Right lung (tissue), 5 donors: ENCODE results near the gene SNF8. TPM values are rescaled to one million over a fixed set of nuclear protein-coding genes. Genes with fewer than 3 reads are reported as not detected.

ENCODE experiments used
- DNase-seq, 2 donors: peaks; one replicate each; pipeline ENCODE4 v3.0.0-alpha.2; 2013
- polyA plus RNA-seq, 5 donors: library from polyadenylated mRNA; unstranded; fragments of 120-200 nt; gene quantifications; one replicate each; pipeline versions ENCODE4 v1.2.1 to v1.2.3, GENCODE V29; 2013; ENCODE audit warnings: inconsistent platforms in 1 of 5, low replicate concordance in 1 of 5; ENCODE audit not compliant: insufficient read length in 5 of 5, insufficient read depth in 1 of 5

The SNF8 gene
- polyA plus RNA-seq, 5 donors, result 74.0 to 94.0 (median 79.7) TPM

DNA sequence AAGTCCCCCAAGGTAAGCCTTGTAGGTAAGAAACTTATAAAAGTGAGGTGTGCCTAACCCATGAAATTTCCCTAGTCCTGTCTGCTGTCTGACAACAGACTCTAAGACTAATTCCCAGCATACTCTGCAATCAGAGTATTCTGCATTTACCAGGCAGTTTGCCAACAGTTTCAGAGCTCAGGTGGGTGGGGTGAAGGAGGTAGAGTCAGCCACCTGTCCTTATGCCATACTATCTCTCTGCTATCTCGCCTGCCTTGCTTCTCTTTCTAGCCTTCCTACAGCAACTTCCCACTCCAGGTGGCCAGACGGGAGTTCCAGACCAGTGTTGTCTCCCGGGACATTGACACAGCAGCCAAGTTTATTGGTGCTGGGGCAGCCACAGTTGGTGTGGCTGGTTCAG, 49.8 kb downstream of the SNF8 start:
- no peak for DNase-seq

DNA sequence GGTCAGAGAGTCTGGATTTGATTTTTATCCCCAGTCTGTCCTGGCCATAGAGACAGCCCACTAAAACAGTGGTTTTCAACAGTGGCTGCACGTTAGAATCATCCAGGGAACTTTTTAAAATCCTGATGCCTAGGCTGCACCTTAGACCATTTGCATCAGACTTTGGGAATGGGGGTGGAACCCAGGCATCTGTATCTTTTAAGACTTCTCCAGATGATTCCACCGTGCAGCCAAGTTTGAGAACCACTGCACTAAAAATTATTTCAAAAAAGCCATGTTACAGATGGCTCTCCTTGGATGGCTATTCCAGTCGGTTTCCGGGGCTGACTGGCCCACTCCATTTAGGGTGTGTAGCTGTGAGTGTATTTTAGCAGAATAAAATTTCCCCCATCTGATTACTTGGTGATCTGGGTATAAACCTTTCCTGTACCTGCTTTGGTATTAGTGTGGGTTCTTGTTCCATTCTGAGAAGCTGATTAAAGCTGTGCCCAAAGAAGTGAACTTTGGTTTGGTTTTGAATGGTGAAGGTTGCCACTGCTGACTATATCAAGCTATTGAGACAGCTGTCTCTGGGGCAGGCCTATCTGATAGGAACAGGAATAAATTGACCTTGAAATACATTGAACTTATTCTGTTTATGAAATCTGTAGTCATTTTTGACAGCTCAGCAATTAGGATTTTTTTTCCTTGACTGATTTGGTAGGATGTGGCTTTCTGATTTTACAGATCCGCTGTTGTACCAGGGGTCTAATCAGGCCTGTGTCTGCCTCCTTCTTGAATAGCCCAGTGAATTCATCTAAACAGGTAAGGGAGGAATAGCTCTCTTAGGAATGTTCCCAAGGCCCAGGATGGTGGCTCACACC, 50.8 kb downstream of the SNF8 start:
- DNase-seq, result no peak

DNA sequence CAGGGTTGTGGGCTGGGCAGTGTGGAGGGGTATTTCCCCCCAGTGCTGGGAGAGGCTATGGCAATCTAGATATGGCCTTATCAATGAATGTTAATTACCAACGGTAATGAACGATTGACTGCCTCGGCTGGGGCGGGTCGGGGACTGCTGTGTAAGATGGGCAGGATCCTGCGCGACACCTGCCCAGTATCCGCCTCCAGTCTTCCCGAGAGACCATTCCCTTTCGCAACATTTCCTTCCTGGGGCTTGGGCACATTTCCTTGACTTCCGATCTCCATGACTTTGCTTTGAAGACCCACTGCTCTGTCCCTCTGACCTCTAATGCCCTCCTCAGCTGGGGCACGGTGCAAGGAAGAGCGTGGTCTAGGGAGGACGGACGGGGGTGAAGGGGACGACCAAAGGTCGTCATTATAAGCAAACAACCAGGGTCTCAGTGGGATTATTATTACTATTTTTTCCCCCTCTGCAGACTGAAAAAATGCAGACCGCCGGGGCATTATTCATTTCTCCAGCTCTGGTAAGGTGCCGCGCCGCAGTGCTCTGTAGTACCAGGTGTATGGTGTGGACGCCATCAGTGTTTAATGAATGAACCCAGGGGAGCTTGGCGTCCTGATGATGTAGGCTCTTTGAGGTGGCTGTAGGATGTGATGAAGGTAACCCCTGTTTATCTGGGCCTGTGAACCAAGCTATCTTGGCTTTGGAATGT, 51.5 kb downstream of the SNF8 start:
- no peak for DNase-seq

DNA sequence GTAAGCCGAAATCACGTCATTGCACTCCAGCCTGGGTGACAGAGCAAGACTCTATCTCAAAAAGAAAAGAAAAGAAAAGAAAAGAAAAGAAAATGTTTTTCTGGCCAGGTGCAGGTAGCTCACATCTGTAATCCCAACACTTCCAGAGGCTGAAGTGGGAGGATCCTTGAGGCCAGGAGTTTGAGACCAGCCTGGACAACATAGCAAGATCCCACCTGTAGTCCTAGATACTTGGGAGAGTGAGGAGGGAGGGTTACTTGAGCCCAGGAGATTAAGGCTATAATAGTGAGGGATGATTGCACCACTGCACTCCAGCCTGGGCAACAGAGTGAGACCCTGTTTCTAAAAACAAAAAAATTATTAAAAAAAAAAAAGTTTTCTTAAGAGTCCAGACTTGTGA, 54.6 kb downstream of the SNF8 start:
- DNase-seq, result no peak

DNA sequence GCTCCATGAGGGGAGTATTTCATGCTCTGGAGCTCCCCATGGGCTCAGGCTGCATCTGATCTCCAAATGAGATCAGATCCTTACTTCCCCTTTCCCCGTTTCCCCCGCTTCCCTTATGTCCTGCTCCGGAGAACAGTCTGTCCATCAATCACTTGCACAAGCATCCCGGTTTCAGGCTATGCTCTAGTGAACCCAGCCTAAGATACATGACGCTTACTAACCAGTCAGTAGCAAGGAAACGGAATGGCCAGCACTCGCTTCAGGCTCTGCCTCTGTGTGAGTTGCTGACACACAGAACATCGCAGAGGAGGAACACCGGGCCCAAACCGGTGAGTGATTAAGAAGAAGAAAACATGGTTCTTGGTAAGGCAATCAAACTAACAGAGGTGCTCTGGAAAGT, 61.5 kb downstream of the SNF8 start:
- DNase-seq, result no peak

DNA sequence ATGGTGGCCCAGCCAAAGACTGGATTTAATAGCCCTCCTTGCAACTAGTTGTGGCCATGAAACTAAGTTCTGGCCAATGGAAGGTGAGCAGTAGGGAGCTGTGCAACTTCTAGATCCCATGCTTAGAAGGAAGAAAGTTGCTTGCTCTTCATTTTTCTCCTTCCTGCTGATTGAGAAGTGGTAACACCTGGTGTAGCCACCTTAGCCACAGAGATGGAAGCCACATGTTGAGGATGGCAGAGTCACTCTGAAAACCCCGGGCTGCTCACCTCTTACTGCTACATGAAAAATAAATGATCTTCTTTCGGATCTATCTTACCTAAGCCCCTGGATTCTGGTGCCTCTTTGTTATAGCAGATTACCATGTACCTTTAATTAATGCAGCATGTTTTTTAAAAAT, 62.4 kb downstream of the SNF8 start:
- no peak for DNase-seq

Other genes starting within 250 kb of the SNF8 start
- not detected for gene PRAC1, start 222.3 kb downstream of the SNF8 start, polyA plus RNA-seq
- not detected for gene PRAC2, start 221.7 kb downstream of the SNF8 start, polyA plus RNA-seq
- under 1 TPM in 1 of 5 donors, not detected in 4; 0.10 TPM for gene HOXB13, start 216.1 kb downstream of the SNF8 start, polyA plus RNA-seq
- gene TTLL6, start 127.6 kb downstream of the SNF8 start, polyA plus RNA-seq, result 1 to 10 TPM in 4 of 5 donors, under 1 TPM in 1; 0.84 to 1.9 (median 1.6) TPM
- gene CALCOCO2, start 113.8 kb downstream of the SNF8 start, polyA plus RNA-seq, result 100 to 1,000 TPM in 4 of 5 donors, 10 to 100 TPM in 1; 86.0 to 124 (median 118) TPM
- 100 to 1,000 TPM in 1 of 5 donors, 10 to 100 TPM in 4; 78.4 to 114 (median 82.9) TPM for gene ATP5MC1, start 52.1 kb downstream of the SNF8 start, polyA plus RNA-seq
- gene UBE2Z, start 36.4 kb downstream of the SNF8 start, polyA plus RNA-seq, result 100 to 1,000 TPM in 4 of 5 donors, 10 to 100 TPM in 1; 92.1 to 113 (median 104) TPM
- gene GIP, start 23.8 kb upstream of the SNF8 start, polyA plus RNA-seq, result under 1 TPM in 1 of 5 donors, not detected in 4; 0.14 TPM
- 10 to 100 TPM; 21.1 to 28.9 (median 26.1) TPM for gene IGF2BP1, start 52.5 kb upstream of the SNF8 start, polyA plus RNA-seq
- under 1 TPM; 0.41 to 0.76 (median 0.72) TPM for gene B4GALNT2, start 187.9 kb upstream of the SNF8 start, polyA plus RNA-seq